AG04449 (cell line): Measurements from ENCODE around the gene APH1B.
"Not testable (repeated sequence)": the region's sequence is repeated elsewhere in the genome, so short reads cannot be mapped to it uniquely, and the experiment has no call there.

Source experiments
- CTCF ChIA-PET: fragments of 350-600 bp; formaldehyde crosslinking; extraction: SDS; loops from one replicate; lab custom pipeline; 2021; ENCODE audit warnings: antibody characterized with exemption; lab: Yijun Ruan, JAX
- POLR2A ChIA-PET: fragments of 400-600, 350-600 bp; formaldehyde crosslinking; extraction: SDS; loops from one replicate; lab custom pipeline; 2020; ENCODE audit warnings: antibody characterized with exemption, inconsistent platforms; lab: Yijun Ruan, JAX
- DNase-seq: peaks from one replicate; pipeline ENCODE4 v3.0.0-alpha.2; 2010; ENCODE audit warnings: low read depth, low spot score
- H3K4me3 ChIP-seq: 2 replicates; pipeline ENCODE4 v1.5.1; 2011; ENCODE audit warnings: low read depth, mild to moderate bottlenecking, control low read depth, low read length
- CTCF ChIP-seq: IDR thresholded peaks from one replicate; pipeline ENCODE4 v1.5.1; 2011; ENCODE audit warnings: mild to moderate bottlenecking, moderate library complexity, low read length, control low read depth, inconsistent platforms; ENCODE audit not compliant: insufficient read depth; ENCODE audit errors: missing control alignments

APH1B gene

DNA sequence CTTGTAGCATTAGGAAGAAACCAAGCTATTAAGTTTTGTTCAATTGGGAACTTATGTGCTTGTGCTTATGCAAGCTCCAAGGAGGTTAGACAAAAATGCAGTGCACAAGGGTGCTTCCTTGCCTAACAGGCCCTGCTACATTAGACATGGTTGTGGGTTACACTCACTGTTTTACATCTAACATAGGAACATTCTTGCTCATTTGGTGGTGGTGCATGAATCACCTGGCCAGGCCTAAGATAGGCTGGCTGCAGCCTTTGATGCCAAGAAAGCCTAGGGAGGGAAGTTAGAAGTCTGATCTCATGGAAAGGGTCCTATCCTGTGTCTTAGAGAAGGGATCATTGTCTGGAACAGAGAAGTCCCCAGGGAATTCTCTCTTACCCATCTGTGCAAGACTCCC, 60.8 kb downstream of the APH1B start:
- H3K4me3 ChIP-seq = no peak overlapping the region
- ChIA-PET CTCF (interaction anchor here (1.1 to 1.6 kb wide), 2 partner anchors 10 to 48 kb away, joined by 3 to 5 read pairs; no protein-coding TSS in a partner anchor), POLR2A (no interaction called here)
- DNase-seq = no peak
- TF ChIP-seq CTCF = no peak

DNA sequence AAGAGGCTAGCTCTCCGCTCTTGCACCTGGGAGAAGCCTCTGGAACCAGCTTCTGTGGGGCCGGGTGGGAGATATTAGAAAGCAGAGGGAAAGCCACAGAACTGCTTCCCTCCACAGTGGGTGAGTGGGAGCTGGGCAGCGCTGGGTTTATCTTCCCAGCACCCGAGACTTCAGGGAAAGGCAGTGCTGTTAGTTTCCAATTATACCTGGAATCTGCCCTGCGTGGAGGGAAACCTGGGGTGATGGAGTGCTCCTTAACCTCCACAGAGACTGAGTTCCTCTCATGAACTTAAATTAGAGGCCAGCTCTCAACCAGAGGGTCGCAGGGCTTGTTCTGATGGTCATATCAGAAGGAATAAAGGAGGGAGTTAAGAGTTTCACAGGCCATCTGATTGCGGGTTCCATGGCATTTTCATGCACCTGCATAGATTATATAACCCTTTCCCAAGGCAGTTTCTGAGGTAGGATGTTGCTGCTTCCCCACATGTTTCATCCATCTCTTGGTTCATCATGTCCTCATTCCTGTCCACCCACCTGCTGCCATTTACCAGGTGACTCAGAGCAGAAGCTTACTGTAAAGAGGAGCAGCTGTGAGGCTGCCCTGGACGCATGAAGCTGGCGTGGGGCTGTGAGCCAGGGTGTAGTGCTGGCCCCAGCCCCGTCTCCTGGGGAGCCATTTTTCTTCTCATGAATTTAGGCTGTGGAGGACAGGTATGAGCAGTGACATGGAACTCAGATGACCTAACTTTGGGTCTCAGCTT, 61.8 kb downstream of the APH1B start:
- CTCF ChIA-PET = interaction anchor here (1.1 kb wide), 1 partner anchor 9 kb away, joined by 3 read pairs; no protein-coding TSS in a partner anchor
- POLR2A ChIA-PET = no interaction called here

DNA sequence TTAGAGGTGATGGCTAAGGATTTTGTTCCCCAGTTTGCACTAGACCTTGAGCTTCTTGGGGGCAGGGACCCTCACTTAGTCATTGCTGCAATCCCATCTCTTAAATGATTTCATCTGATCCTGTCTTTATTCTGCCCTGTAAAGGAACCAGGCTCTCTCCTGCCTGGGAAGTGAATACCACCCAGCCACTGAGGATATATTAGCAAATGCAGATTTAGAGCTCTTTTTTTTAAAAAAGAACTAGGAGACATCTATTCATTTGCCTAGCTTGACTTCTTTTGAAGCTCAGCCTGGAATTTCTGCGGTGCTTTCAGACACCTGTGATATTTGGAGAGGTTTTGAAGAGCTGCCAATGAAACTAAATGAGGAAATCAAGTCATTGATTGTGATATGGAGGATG, 62.4 kb downstream of the APH1B start:
- no peak overlapping the region for H3K4me3 ChIP-seq
- TF ChIP-seq CTCF = no peak
- ChIA-PET POLR2A (no interaction called here), CTCF (interaction anchor here (0.9 kb wide), 1 partner anchor 148 kb away, joined by 3 read pairs; no protein-coding TSS in a partner anchor)
- DNase-seq = no peak

More for the DNA sequence above, 61.8 kb downstream of the APH1B start:
- TF ChIP-seq CTCF = no peak
- no peak for DNase-seq
- no peak overlapping the region for H3K4me3 ChIP-seq

DNA sequence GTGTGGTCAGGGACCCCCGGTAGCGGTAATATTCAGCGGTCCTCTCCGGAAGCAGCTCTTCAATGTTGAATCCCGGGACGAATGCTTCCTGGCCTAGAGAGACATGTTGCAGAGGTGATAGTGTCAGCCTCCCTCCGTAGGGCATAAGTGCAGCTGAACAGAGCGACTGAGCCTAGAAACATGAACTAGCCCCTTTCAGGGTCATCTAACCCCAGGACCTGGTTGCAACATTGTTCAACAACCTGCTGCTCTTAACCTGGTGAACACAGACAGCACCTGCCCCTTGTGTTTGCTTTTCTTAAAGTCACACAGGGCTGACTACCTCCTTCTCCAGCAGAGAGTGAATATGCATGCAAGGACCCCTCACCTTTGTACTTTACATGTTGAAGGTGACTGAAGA, 62.9 kb downstream of the APH1B start:
- TF ChIP-seq CTCF = no peak
- no peak overlapping the region for H3K4me3 ChIP-seq
- no peak for DNase-seq
- ChIA-PET CTCF (interaction anchor here (0.9 kb wide), 1 partner anchor 147 kb away, joined by 3 read pairs; no protein-coding TSS in a partner anchor), POLR2A (no interaction called here)

DNA sequence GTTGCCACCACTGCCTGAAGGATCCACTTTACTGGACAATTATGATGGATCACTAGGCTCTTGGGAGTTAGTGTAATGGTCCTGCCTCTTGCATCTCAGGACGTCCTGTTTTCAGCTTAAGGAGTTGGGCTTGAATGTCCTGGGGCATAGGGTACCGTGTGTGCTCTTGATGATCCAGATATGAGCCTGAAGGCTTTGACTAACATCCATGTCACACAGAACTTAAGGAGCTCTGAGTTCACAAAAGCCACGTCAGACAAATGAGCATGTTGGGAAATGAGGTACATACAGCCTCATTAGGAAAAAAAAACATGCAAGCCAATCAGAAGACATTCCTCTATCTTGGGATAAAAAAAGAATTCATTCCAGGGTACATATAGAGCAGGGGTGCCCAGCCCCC, 63.5 kb downstream of the APH1B start:
- H3K4me3 ChIP-seq = no peak overlapping the region
- CTCF ChIA-PET = interaction anchor here (0.9 kb wide), 1 partner anchor 146 kb away, joined by 3 read pairs; no protein-coding TSS in a partner anchor
- POLR2A ChIA-PET = no interaction called here
- no peak for DNase-seq
- no peak for TF ChIP-seq CTCF

DNA sequence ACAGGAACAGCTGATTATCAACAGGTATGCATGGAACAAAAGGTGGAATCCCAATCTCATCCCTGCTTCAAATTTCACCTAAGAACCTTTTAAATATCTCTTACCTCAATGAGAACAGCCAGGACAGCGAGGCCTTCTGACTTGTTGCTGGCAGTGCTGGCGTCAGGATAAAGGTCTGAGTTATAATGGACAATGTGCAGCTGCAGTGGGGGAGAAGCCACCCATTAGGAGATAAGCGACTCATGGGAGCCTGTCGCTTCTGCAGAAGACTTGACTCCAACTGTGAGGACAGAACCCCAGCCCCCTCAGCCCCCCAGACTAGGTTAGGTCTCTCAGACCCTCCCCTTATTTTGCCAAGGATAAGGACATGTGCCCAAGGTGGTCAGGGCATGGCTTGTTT, 64.5 kb downstream of the APH1B start:
- DNase-seq = no peak
- TF ChIP-seq CTCF = no peak
- no peak overlapping the region for H3K4me3 ChIP-seq
- CTCF ChIA-PET = no interaction called here
- POLR2A ChIA-PET = no interaction called here

GRCh38 chr15:63342996-63343562, 65.7 kb downstream of the APH1B start:
- POLR2A ChIA-PET, H3K4me3 ChIP-seq, DNase-seq: not testable (repeated sequence)
- CTCF ChIA-PET = interaction anchor here (0.7 to 2.0 kb wide), 4 partner anchors 11 to 249 kb away, joined by 3 to 7 read pairs (median 4); no protein-coding TSS in a partner anchor
